ENCODE measurements around the gene ENDOU.

The ENDOU gene

DNA sequence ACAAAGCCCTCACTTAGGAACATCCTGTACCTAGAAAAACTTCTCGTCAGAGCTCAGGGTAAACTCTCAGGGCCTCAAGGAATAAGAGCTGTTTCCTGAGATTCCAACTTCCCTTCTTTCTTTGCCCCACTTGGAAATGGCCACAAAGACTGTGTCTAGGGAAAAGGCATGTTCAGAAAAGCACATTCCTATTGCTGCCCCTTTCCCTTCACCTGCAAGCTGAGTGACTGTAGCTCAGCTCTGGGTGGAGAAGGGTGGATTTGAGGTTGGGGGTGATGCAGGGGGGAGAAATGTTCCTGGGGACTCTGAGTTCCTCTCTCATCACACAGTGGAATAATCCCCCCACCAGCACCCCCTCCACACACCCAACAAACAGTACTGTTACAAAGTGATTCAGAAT, 6.8 kb downstream of the ENDOU start:
- H3K4me3 ChIP-seq (ENCODE audit: low read length): no peak overlapping the region
- H3K27me3 ChIP-seq (ENCODE audit: control insufficient read depth, insufficient read depth, low read length): no peaks in the 10 kb centered on the region
- no peak overlapping the region for H3K9ac ChIP-seq (ENCODE audit: low read length)
- H3K4me1 ChIP-seq (ENCODE audit: control insufficient read depth, insufficient read depth, low read length): peaks cover 22% of the 10 kb centered on the region
- H3K27ac ChIP-seq (ENCODE audit: low read depth, low read length): peak overlapping the region; percentile 81
- H3K36me3 ChIP-seq (ENCODE audit: control insufficient read depth, insufficient read depth, low read length): no peaks in the 10 kb centered on the region

DNA sequence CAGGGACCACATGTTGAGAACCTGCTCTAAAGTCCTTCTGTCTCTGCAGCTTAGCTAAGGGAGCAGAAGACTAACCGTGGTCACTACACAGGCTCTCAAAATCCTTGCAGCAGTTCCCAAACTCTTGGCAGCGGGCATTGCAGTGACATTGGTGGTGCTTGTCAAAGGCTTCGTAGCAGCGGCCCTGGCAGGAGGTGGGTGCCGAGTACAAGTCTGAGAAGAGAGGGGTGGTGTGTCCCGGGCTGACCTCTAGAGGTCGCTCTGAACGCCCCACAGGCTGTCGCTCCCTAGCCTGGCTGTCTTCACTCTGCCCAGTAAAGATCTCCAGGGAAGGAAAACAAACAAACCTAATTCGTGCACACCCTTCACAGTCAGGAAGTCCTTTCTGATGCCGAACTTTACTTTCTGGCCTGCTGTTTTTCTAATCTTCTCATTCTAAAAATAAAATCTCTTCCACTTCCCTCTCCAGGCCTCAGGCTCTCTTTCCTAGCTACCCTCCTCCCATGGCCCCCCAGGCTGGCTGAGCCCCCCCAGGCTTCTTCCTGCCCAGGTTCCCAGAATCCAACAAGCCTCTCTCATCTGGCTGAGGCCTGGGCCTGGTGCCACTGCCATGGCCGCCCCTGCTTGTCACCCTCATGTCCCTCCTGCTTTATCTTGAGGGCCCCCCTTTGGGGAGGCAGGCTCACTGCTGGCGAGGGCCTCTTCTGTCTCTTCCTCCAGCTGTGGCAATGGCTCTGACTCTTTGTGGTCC, 7.7 kb downstream of the ENDOU start:
- peak overlapping the region; percentile 81 for H3K27ac ChIP-seq (ENCODE audit: low read depth, low read length)
- H3K36me3 ChIP-seq (ENCODE audit: control insufficient read depth, insufficient read depth, low read length): no peaks in the 10 kb centered on the region
- H3K9ac ChIP-seq (ENCODE audit: low read length): no peak overlapping the region
- H3K4me3 ChIP-seq (ENCODE audit: low read length): no peak overlapping the region
- no peaks in the 10 kb centered on the region for H3K27me3 ChIP-seq (ENCODE audit: control insufficient read depth, insufficient read depth, low read length)
- H3K4me1 ChIP-seq (ENCODE audit: control insufficient read depth, insufficient read depth, low read length): peaks cover 22% of the 10 kb centered on the region

DNA sequence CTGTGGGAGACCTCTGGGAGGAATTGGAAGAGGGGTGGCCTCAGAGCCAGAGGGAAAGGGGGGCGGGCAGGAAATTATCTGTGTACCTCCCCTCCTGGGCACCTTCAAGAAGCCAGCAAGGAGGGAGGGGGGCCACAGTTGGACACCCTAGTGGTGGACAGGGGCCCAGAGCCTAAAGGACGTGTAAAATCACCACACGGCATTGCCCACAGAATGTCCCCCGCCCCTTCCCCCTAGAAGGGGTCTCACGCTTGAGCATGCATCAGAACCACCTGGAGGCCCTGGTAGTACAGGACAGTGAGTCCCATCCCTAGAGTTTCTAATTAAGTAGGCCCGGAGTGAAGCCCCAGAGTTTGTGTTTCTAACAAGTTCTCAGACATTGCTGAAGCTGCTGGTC, 8.2 kb downstream of the ENDOU start:
- no peaks in the 10 kb centered on the region for H3K36me3 ChIP-seq (ENCODE audit: control insufficient read depth, insufficient read depth, low read length)
- peaks cover 22% of the 10 kb centered on the region for H3K4me1 ChIP-seq (ENCODE audit: control insufficient read depth, insufficient read depth, low read length)
- H3K27ac ChIP-seq (ENCODE audit: low read depth, low read length): peak overlapping the region; percentile 81
- H3K27me3 ChIP-seq (ENCODE audit: control insufficient read depth, insufficient read depth, low read length): no peaks in the 10 kb centered on the region
- H3K4me3 ChIP-seq (ENCODE audit: low read length): no peak overlapping the region
- H3K9ac ChIP-seq (ENCODE audit: low read length): no peak overlapping the region

DNA sequence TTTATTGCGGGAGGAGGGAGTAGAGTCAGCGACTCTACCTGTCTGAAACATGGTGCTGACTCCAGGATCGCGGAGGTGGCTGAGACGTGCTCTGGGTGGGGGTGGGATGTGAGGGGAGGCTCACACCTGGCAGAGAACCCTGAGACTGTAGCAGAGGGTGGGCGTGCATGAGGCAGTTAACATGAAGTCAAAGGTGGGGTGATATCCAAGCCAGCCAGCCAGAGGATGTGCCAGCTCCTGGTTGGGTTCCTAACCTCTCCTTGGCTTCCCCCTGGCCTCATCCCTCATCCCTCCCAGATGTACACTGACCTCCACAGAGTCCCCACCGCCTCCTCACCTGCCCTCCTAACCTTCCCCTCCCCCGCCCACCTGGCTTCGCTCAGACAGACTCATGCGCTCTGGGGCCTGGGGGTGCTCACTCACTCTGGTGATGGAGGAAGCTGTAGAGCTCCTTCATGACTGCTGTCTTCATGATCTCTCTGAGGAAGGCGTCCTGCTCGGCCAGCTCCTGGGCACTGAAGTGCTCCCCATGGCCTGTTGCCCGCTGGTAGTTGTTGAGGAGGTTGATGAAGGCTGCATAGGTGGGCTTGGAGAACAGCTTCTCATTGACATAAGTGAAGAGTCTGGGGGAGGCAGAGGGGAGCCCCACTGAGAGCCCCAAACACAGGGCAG, 9.3 kb downstream of the ENDOU start:
- Histone ChIP-seq H3K4me3 (ENCODE audit: low read length) (no peak overlapping the region), H3K27me3 (ENCODE audit: control insufficient read depth, insufficient read depth, low read length) (no peaks in the 10 kb centered on the region), H3K27ac (ENCODE audit: low read depth, low read length) (peak overlapping the region; percentile 69), H3K36me3 (ENCODE audit: control insufficient read depth, insufficient read depth, low read length) (no peaks in the 10 kb centered on the region), H3K9ac (ENCODE audit: low read length) (no peak overlapping the region), H3K4me1 (ENCODE audit: control insufficient read depth, insufficient read depth, low read length) (peaks cover 22% of the 10 kb centered on the region)

DNA sequence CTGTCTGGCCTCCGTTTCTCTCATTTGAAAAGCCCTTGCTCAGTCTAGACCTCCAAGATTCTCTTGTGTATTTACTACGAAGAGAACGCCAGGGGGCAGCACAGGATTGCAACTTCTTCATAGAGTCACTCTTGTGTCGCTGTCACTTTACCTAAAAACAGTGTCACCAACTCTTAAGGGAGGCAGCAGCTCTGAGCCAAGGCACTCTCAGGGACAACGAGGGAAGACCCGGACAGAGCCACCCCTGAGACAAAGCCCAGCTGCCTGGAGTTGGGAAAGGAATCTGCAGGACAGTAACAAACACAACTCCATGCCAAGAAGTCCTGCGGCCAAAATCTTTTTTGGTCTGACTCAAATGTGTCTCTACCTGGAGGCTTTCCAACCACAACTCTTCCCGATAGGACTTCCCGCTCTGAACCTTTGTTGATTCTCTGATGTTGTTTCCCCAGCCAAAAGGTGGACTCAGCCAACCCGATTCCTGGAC, 9.9 kb downstream of the ENDOU start:
- H3K36me3 ChIP-seq (ENCODE audit: control insufficient read depth, insufficient read depth, low read length): no peaks in the 10 kb centered on the region
- H3K4me3 ChIP-seq (ENCODE audit: low read length): no peak overlapping the region
- peaks cover 22% of the 10 kb centered on the region for H3K4me1 ChIP-seq (ENCODE audit: control insufficient read depth, insufficient read depth, low read length)
- no peak overlapping the region for H3K9ac ChIP-seq (ENCODE audit: low read length)
- H3K27ac ChIP-seq (ENCODE audit: low read depth, low read length): peak overlapping the region; percentile 69
- no peaks in the 10 kb centered on the region for H3K27me3 ChIP-seq (ENCODE audit: control insufficient read depth, insufficient read depth, low read length)

DNA sequence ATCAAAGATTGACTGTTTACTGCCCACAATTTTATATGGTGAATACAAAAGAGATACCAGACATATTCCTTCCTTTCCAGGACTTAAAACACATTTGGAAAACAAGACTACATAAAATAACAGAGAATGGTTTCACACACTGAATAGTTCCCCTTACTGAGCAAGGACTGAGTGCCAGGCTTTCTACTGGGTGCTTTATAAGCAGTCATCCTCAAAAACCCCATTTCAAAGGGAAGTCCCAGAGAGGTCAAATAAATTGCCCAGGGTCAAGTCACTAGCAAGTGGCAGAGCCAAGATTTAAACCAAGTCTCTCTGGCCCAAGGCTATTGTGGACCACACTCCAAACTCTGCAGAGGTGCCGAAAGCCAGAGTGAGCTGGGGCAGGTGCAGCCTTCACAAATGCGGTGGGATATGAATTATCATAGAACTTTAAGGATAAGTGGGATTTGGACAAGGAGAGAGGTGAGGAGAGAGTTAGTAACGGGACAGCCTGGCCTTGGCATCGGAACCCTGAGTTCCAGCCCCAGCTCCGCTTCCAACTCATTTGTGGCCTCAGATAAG, 10.4 kb downstream of the ENDOU start:
- no peak overlapping the region for H3K9ac ChIP-seq (ENCODE audit: low read length)

DNA sequence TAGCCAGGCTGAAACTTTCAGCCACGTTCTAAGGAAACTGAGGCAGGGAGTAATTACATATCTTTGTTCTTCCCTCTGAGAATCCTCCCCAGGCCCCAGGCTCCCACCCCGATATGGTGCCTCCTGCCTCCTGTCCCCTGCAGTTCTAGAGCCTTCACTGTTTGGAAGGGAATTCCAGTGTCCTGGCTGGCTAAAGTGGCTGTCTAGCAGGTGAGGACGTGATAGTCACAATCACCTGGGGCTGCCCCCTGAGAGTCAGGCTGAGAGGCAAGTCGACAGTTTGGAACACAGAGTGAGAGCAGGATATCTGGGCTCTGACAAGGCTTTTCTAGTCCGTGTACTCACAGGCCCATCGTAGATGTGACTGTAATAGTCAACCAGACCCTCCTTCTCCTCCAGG, 13.1 kb downstream of the ENDOU start:
- Histone ChIP-seq H3K36me3 (ENCODE audit: control insufficient read depth, insufficient read depth, low read length) (no peaks in the 10 kb centered on the region), H3K4me3 (ENCODE audit: low read length) (no peak overlapping the region), H3K9ac (ENCODE audit: low read length) (no peak overlapping the region), H3K27me3 (ENCODE audit: control insufficient read depth, insufficient read depth, low read length) (no peaks in the 10 kb centered on the region), H3K4me1 (ENCODE audit: control insufficient read depth, insufficient read depth, low read length) (peaks cover 11% of the 10 kb centered on the region), H3K27ac (ENCODE audit: low read depth, low read length) (no peak overlapping the region)

More for the DNA sequence above, 10.4 kb downstream of the ENDOU start:
- H3K4me3 ChIP-seq (ENCODE audit: low read length): no peak overlapping the region
- no peaks in the 10 kb centered on the region for H3K27me3 ChIP-seq (ENCODE audit: control insufficient read depth, insufficient read depth, low read length)
- H3K36me3 ChIP-seq (ENCODE audit: control insufficient read depth, insufficient read depth, low read length): no peaks in the 10 kb centered on the region
- H3K4me1 ChIP-seq (ENCODE audit: control insufficient read depth, insufficient read depth, low read length): peaks cover 22% of the 10 kb centered on the region
- peak overlapping the region; percentile 27 for H3K27ac ChIP-seq (ENCODE audit: low read depth, low read length)

DNA sequence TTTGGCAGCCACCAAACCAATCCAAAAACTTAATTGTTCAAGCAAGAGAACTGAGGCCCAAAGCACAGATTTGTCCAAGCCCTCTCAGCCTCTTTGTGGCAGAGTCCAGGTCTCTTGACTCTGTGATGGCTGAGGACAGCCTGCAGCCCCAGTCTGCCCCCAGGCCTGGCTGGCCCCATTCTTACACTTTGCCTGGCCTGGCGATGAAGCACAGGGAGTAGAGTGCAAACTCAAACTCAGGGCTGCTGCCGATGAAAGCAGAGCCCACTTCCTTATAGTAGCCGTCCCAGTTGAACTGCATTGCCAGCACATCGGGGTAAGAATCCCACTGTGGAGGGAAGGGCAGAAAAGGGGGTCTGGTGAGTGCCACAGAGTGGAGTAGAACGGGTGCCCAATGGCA, 13.8 kb downstream of the ENDOU start:
- Histone ChIP-seq H3K27ac (ENCODE audit: low read depth, low read length) (no peak overlapping the region), H3K27me3 (ENCODE audit: control insufficient read depth, insufficient read depth, low read length) (no peaks in the 10 kb centered on the region), H3K4me1 (ENCODE audit: control insufficient read depth, insufficient read depth, low read length) (peaks cover 9% of the 10 kb centered on the region), H3K4me3 (ENCODE audit: low read length) (no peak overlapping the region), H3K9ac (ENCODE audit: low read length) (no peak overlapping the region), H3K36me3 (ENCODE audit: control insufficient read depth, insufficient read depth, low read length) (no peaks in the 10 kb centered on the region)

DNA sequence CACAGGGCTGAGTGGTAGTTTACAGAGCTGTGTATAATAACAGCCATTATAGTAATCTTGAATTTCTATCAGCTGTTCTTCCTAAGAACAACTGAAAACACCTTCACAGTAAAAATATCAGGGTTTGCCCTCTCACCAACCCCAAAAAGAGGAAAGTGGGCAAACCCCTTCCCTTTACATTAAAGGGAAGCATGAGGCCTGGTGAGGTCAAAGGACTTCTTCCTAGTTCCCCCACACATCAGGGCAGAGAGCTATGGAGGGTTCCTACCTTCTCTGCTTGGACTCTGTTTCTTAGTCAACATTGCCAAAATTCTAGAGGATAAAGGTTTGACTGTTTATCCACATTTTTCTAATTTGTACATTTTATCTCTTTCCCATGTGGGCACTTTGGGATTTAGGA, 15.0 kb downstream of the ENDOU start:
- Histone ChIP-seq H3K36me3 (ENCODE audit: control insufficient read depth, insufficient read depth, low read length) (no peaks in the 10 kb centered on the region), H3K27ac (ENCODE audit: low read depth, low read length) (no peak overlapping the region), H3K4me1 (ENCODE audit: control insufficient read depth, insufficient read depth, low read length) (peaks cover 8% of the 10 kb centered on the region), H3K4me3 (ENCODE audit: low read length) (no peak overlapping the region), H3K9ac (ENCODE audit: low read length) (no peak overlapping the region), H3K27me3 (ENCODE audit: control insufficient read depth, insufficient read depth, low read length) (no peaks in the 10 kb centered on the region)

DNA sequence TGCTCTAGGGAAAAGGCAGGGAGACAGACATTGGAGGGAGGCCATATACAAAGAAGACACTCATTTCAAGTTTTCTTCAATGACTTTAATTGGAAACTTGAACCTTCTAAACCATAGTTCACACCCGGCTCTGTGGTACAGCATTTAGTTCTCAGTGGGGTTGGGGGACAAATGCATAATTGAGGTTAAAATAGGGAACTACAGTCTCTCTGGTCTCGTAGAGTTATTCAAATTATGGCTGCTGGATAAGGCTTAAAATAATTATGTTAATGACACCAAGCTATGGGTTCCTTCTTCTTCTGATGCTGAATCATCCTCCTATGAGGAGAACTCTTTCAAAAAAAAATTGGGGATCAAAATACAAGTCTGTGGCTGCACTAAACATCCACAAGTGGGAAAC, 15.6 kb downstream of the ENDOU start:
- H3K4me1 ChIP-seq (ENCODE audit: control insufficient read depth, insufficient read depth, low read length): peaks cover 8% of the 10 kb centered on the region
- H3K36me3 ChIP-seq (ENCODE audit: control insufficient read depth, insufficient read depth, low read length): no peaks in the 10 kb centered on the region
- H3K9ac ChIP-seq (ENCODE audit: low read length): no peak overlapping the region
- no peaks in the 10 kb centered on the region for H3K27me3 ChIP-seq (ENCODE audit: control insufficient read depth, insufficient read depth, low read length)
- H3K4me3 ChIP-seq (ENCODE audit: low read length): no peak overlapping the region
- no peak overlapping the region for H3K27ac ChIP-seq (ENCODE audit: low read depth, low read length)

DNA sequence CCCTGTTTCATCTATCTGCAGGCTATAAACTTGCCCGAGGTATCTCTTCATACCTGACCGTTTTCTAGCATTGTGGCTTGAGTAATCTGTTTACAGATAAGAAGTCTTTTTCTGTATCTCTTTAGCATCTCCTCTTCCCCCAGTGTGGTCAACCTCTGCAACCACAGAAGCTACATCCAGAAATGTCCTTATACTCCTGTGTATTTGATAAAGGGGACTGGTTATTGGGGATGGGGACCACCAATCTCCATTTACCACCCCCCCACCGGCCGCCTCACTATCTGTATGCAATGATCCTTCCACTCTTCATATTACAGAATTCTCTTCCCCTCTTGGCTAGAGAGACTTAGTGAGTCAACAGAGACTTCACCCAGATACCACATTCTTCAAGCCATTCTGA, 16.1 kb downstream of the ENDOU start:
- Histone ChIP-seq H3K27me3 (ENCODE audit: control insufficient read depth, insufficient read depth, low read length) (no peaks in the 10 kb centered on the region), H3K4me1 (ENCODE audit: control insufficient read depth, insufficient read depth, low read length) (peaks cover 8% of the 10 kb centered on the region), H3K4me3 (ENCODE audit: low read length) (no peak overlapping the region), H3K9ac (ENCODE audit: low read length) (no peak overlapping the region), H3K27ac (ENCODE audit: low read depth, low read length) (no peak overlapping the region), H3K36me3 (ENCODE audit: control insufficient read depth, insufficient read depth, low read length) (no peaks in the 10 kb centered on the region)

DNA sequence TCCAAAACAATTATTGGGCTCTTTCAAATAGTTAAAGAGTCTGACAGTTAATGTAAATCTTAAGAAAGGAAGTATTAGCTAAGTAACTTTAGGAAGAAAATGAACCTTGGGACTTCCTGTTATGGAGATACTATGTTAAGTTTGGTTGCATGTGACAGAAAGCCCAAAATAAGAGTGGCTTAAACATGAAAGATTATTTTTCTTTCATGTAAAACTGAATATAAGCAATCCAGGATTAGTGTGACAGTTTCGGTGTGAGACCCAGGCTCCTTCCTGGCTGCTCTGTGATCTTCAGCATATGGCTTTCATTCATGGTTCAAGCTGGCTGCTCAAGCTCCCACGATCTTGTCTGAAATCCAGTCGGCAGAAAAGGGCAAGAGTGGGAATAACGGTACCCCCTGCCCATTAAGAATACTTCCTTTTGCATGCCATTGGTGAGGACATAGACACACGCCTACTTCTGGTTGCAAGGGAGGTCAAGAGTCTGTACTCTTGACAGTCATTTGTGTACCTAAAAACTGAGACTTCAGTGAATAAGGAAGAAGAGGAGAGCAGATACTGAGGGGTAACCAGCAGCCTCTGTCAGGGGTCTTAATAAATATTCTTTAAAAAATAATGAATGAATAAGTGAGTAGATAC, 17.3 kb downstream of the ENDOU start:
- no peaks in the 10 kb centered on the region for H3K27me3 ChIP-seq (ENCODE audit: control insufficient read depth, insufficient read depth, low read length)
- no peak overlapping the region for H3K4me3 ChIP-seq (ENCODE audit: low read length)
- peaks cover 8% of the 10 kb centered on the region for H3K4me1 ChIP-seq (ENCODE audit: control insufficient read depth, insufficient read depth, low read length)
- no peak overlapping the region for H3K27ac ChIP-seq (ENCODE audit: low read depth, low read length)
- H3K9ac ChIP-seq (ENCODE audit: low read length): no peak overlapping the region
- no peaks in the 10 kb centered on the region for H3K36me3 ChIP-seq (ENCODE audit: control insufficient read depth, insufficient read depth, low read length)
